ENCODE data around the gene RSU1.

- no peak for TF ChIP-seq CTCF (IDR thresholded peaks at IDR 0.05)
- TF ChIP-seq EP300 (IDR thresholded peaks at IDR 0.05), result no peak
Observed at GRCh38 chr10:16566202-16566805, 250.9 kb downstream of the RSU1 start.

Measured in suprapubic skin (tissue), 3 donors.